MCF 10A (cell line): ENCODE results near the gene MGAT5B. TPM values are rescaled to one million over a fixed set of nuclear protein-coding genes. Genes with fewer than 3 reads are reported as not detected.

Experiments
- BruUV-seq: library from RNA; stranded (reverse); fragments of 400-500 nt; replicated peaks from 2 replicates; lab custom pipeline; 2021; lab: Mats Ljungman, UMichigan
- CTCF ChIA-PET: fragments of 300-600 bp; sonication (Branson Sonifier 250); formaldehyde crosslinking; extraction: SDS; loops from one replicate; lab custom pipeline; 2021; ENCODE audit warnings: antibody characterized with exemption, inconsistent platforms; lab: Yijun Ruan, JAX
- POLR2A ChIA-PET: fragments of 300-600, 350-650 bp; sonication (Branson Sonifier 250); formaldehyde crosslinking; extraction: SDS; loops from one replicate; lab custom pipeline; 2020; ENCODE audit warnings: antibody characterized with exemption, inconsistent platforms; lab: Yijun Ruan, JAX
- DNase-seq: peaks from one replicate; pipeline ENCODE4 v3.0.0-alpha.2; 2018; ENCODE audit not compliant: unreplicated experiment
- H3K27ac Mint-ChIP-seq: one replicate; pipeline ENCODE4 v1.8.0; 2022; ENCODE audit warnings: mild to moderate bottlenecking, low read depth, mixed read lengths; ENCODE audit not compliant: unreplicated experiment
- H3K27me3 Mint-ChIP-seq: one replicate; pipeline ENCODE4 v1.8.0; 2022; ENCODE audit warnings: mixed read lengths; ENCODE audit not compliant: insufficient read depth, unreplicated experiment
- H3K36me3 Mint-ChIP-seq: one replicate; pipeline ENCODE4 v1.8.0; 2022; ENCODE audit warnings: mild to moderate bottlenecking, moderate library complexity, mixed read lengths; ENCODE audit not compliant: insufficient read depth, unreplicated experiment
- H3K4me1 Mint-ChIP-seq: one replicate; pipeline ENCODE4 v1.8.0; 2022; ENCODE audit warnings: mixed read lengths; ENCODE audit not compliant: insufficient read depth, unreplicated experiment
- H3K4me3 Mint-ChIP-seq: one replicate; pipeline ENCODE4 v1.8.0; 2022; ENCODE audit warnings: mild to moderate bottlenecking, moderate library complexity, mixed read lengths; ENCODE audit not compliant: unreplicated experiment
- H3K9me3 Mint-ChIP-seq: one replicate; pipeline ENCODE4 v1.8.0; 2022; ENCODE audit warnings: mixed read lengths; ENCODE audit not compliant: unreplicated experiment
- intact Hi-C: fragments of 100-400 bp; cut with micrococcal nuclease; formaldehyde crosslinking; loops from 2 replicates; pipeline ENCODE4 v1.14.1; 2022
- total RNA-seq: library from RNA; stranded (reverse); gene quantifications from 2 replicates; pipeline ENCODE4 v1.2.3, GENCODE V29; 2022
- TF ChIP-seq, protein P1 (sequence below): fragments of 200-600 bp; IDR thresholded peaks from one replicate; pipeline ENCODE4 v1.8.0; 2022; ENCODE audit warnings: antibody characterized with exemption, mild to moderate bottlenecking; ENCODE audit not compliant: unreplicated experiment

MGAT5B gene
- total RNA-seq, 1 experiment from 2014 or later, result 1.7 TPM

DNA sequence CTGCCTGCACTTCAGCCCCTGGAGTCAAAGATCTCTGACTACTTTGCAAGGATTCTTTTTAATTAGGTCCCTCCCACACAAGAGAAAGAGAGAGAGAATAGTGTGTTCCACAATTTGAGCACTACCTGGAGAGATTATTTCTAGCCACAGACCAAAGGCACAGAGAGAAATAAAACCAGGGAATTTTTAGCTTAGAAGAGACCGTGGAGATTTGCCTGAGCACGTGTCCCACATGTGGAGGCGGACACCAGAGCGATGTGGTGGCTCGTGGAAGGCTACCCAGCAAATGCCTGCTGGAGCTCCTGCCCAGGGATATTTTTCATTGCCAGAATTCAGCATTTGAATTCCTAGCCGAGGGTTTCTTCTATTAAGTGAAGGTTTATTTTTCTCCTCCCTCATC, 50.6 kb downstream of the MGAT5B start:
- TF ChIP-seq, protein P1, sequence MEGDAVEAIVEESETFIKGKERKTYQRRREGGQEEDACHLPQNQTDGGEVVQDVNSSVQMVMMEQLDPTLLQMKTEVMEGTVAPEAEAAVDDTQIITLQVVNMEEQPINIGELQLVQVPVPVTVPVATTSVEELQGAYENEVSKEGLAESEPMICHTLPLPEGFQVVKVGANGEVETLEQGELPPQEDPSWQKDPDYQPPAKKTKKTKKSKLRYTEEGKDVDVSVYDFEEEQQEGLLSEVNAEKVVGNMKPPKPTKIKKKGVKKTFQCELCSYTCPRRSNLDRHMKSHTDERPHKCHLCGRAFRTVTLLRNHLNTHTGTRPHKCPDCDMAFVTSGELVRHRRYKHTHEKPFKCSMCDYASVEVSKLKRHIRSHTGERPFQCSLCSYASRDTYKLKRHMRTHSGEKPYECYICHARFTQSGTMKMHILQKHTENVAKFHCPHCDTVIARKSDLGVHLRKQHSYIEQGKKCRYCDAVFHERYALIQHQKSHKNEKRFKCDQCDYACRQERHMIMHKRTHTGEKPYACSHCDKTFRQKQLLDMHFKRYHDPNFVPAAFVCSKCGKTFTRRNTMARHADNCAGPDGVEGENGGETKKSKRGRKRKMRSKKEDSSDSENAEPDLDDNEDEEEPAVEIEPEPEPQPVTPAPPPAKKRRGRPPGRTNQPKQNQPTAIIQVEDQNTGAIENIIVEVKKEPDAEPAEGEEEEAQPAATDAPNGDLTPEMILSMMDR, result no peak
- Mint-ChIP-seq H3K4me3 (no peak overlapping the region), H3K4me1 (no peaks in the 10 kb centered on the region), H3K36me3 (peaks cover 6% of the 10 kb centered on the region), H3K9me3 (no peaks in the 10 kb centered on the region), H3K27ac (no peak overlapping the region), H3K27me3 (peaks cover 13% of the 10 kb centered on the region)
- no peak for DNase-seq
- ChIA-PET POLR2A (no interaction called here), CTCF (no interaction called here)
- intact Hi-C loops, result no loop called here
- no TSS peak for BruUV-seq

DNA sequence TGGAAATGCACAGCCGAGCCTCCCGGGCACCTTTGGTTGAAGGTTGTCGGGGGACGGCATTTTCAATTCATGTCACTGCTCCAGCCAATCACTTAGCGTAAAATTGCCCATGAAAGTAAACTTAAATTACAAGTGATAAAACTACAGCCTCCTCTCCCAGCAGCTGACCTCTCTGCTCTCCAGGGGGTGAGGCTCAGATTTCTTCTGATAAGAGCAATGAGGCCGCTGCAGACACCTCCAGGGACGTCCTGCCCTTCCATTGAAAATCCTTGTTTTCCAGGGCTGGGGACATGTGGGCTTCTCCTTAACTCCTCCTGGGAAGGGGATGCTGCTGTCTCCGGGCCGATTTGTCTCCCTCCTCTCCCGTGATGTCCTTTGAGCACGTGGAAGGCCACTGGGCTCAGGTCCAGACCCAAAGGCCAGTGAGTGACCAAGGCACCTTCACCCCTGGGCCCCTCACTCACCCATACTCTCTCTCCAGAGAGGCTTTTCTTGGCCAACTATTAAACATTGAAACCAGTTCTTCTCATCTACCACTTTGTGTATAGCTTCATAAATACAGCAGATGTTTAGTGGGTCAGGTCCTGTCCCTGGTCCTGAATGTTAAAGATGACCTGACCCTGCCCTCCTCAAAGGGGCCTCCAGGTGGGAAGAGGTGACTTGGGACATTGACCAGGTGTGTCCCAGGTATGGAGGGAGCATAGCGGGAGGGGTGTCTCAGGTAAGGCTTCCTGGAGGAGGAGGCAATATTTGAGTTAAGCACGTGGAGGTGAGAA, 52.3 kb downstream of the MGAT5B start:
- H3K9me3 Mint-ChIP-seq, result no peaks in the 10 kb centered on the region
- peaks cover 6% of the 10 kb centered on the region for H3K36me3 Mint-ChIP-seq
- no peak overlapping the region for H3K4me3 Mint-ChIP-seq
- peaks cover 13% of the 10 kb centered on the region for H3K27me3 Mint-ChIP-seq
- TF ChIP-seq, protein P1, result no peak
- intact Hi-C loops, result no loop called here
- ChIA-PET POLR2A (no interaction called here), CTCF (no interaction called here)
- H3K4me1 Mint-ChIP-seq, result no peaks in the 10 kb centered on the region
- H3K27ac Mint-ChIP-seq, result no peak overlapping the region
- no peak for DNase-seq
- BruUV-seq, result no TSS peak

DNA sequence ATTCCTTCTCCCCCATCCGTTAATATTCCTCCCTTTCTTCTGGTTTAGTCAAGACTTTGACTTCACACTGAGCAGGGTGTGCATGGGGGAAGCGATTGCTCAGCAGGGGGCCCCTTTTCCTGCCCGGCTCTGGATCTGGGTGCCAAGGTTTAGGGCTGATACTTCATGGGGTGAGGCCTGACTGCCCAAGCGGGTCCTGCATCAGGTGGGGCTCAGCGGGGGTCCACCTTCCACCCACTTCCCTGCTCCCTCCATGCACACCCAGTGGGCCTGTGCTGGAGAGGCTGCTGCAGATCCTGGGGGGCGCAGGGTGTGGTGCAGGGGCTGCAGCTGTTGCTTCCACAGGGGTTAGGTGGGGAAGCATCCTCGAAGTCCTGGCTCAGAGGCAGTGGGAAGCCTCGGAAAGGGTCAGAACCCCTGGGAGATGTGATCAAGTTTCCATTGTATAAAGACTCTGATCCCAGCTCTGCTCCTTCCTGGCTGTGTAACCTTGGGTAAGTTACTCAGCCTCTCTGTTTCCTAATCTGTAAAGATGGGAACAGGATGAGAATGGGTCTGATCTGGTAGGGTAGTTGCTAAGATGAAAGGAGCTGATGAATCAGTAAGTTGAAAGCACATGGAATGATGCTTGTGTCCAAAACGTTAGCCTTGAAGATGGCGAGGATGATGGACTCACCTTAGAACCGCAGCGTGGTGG, 53.3 kb downstream of the MGAT5B start:
- Mint-ChIP-seq H3K4me1 (no peaks in the 10 kb centered on the region), H3K4me3 (no peak overlapping the region), H3K9me3 (no peaks in the 10 kb centered on the region), H3K27me3 (peaks cover 13% of the 10 kb centered on the region), H3K36me3 (peaks cover 3% of the 10 kb centered on the region), H3K27ac (no peak overlapping the region)
- BruUV-seq, result no TSS peak
- no peak for DNase-seq
- intact Hi-C loops, result no loop called here
- ChIA-PET POLR2A (no interaction called here), CTCF (interaction anchor here (0.8 kb wide), 1 partner anchor 105 kb away, joined by 3 read pairs; no protein-coding TSS in a partner anchor)
- TF ChIP-seq, protein P1, result no peak

DNA sequence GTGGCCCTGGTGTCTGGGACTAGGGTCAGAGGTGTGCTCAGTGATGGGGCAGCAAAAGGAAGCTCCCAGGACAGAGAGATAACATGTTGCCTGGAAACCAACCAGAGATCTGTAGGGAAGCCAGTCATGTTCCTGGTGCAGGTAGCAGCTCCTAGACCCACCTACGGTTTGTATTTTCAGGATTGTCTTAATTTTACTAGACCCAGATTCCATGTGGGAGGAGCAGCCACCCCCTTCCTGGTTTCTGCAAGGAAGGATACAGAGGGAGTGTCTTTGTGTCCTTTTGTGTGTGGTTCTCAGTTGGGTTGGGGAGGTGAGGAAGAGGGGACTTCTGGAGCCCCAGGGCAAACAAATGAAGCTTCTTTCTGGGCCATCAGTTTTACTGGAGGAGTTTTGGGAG, 53.9 kb downstream of the MGAT5B start:
- Mint-ChIP-seq H3K4me3 (no peak overlapping the region), H3K27me3 (peaks cover 13% of the 10 kb centered on the region), H3K9me3 (no peaks in the 10 kb centered on the region), H3K4me1 (no peaks in the 10 kb centered on the region), H3K27ac (no peak overlapping the region), H3K36me3 (no peaks in the 10 kb centered on the region)
- DNase-seq, result no peak
- intact Hi-C loops, result no loop called here
- BruUV-seq, result no TSS peak
- ChIA-PET CTCF (interaction anchor here (0.8 kb wide), 1 partner anchor 106 kb away, joined by 3 read pairs; no protein-coding TSS in a partner anchor), POLR2A (no interaction called here)
- TF ChIP-seq, protein P1, result no peak
